ENCODE results near the gene FBXW5.

The FBXW5 gene, protein sequence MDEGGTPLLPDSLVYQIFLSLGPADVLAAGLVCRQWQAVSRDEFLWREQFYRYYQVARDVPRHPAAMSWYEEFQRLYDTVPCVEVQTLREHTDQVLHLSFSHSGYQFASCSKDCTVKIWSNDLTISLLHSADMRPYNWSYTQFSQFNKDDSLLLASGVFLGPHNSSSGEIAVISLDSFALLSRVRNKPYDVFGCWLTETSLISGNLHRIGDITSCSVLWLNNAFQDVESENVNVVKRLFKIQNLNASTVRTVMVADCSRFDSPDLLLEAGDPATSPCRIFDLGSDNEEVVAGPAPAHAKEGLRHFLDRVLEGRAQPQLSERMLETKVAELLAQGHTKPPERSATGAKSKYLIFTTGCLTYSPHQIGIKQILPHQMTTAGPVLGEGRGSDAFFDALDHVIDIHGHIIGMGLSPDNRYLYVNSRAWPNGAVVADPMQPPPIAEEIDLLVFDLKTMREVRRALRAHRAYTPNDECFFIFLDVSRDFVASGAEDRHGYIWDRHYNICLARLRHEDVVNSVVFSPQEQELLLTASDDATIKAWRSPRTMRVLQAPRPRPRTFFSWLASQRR

DNA sequence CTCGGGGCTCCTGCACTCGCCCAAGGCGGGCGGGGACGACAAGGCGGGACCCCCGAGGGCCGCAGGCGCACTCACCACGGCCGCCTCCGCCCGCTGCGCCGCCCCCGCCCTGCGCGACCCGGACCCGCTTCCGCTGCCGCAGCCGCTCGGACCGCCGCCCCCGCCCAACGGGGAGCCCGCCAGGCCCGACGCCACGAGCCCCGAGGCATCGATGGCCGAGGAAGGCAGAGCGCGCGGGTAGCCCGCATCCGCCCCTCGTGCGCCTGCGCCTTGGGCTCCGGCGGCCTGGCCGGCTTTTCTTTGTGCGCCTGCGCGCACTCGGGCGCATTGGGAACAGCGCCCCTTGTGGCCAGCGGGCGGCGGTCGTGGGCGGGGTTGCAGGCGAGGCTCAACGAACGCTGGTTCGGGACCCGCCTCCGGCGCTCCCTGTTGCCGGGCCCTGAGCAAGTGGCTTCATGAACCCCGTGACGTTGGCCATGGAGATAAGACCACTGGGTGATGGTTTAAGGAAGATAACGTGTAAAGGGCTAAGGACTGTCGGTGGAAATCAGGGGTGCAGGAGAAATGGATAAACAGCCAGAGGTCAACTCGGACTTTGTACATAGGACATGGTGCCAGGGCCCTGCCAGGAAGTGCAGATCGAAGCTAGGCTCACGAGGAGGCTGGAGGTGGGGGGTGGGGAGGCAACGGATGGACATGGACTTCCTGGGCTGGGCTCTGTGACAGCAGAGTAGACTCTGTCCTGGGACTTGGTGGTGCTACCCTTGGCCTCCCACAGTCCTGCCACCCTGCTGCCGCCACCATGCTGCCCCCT lies at the start of gene FBXW5, which contains the start of gene C8G:
Gene FBXW5 (minus strand): TSS at position 220 of the 814 bp plus-strand sequence. CDS start 655 bp downstream, outside the sequence.
Gene C8G (plus strand): TSS at position 725 of the 814 bp plus-strand sequence. CDS start 78 bp downstream, at position 803.
- DNase-seq (ENCODE audit: low read depth): peak; percentile 82

DNA sequence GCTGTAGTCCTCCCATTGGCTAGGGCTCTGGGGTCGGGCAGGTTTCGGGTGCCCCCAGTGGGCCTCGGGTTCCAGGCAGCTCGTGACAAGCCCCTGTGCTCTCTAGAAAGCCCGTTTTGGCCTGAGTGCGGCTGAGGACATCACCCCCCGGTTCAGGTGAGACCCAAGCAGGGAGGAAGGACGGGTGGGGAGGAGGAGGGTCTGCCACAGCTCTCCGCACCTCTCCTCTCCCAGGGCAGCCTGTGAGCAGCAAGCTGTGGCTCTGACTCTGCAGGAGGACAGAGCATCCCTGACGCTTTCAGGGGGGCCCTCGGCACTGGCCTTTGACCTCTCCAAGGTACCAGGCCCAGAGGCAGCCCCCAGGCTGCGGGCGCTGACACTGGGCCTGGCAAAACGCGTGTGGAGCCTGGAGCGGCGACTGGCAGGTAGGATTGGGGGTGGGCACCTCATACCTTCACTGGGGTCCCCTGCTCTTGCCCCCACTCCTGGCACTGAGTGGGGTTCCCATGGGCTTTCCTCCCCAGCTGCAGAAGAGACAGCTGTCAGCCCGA lies 48.4 kb upstream of the FBXW5 start:
- no peak for DNase-seq (ENCODE audit: low read depth)

DNA sequence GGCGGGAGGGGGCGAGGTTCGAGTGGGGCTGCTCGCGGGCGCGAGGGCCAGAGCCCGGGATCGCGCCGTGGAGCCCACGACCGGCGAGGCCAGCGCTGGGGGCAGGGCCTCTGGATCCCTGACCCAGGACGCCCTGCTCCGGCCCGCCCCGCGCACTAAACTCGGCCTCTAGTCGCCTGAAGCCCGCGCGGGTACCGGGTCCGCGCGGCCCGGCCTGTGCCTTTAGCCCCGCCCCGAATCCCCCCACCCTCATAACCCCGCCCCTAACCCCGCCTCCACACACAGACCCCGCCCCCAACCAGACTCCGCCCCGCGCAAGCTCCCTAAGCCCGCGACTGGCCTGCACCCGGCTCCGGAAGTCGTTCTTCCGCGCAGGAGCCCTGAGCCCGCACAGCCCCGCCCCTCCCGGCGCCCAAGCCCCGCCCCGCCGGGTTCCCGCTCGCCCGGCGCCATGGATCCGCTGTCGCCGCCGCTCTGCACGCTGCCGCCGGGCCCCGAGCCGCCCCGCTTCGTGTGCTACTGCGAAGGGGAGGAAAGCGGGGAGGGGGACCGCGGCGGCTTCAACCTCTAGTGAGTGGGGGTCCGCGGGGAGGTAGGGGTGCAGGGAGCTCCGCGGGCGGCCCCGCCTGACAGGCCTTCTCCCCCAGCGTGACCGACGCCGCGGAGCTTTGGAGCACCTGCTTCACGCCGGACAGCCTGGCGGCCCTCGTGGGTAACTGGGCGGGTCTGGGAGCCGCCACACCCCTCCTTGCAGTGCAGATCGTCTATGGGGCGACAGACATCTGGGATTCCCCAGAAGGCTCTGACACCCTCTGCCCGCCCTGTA lies 47.7 kb upstream of the FBXW5 start, which contains the start of gene PAXX:
Gene PAXX (plus strand): TSS at position 430 of the 826 bp plus-strand sequence. CDS start 22 bp downstream, at position 452.
- peak; percentile 70 for DNase-seq (ENCODE audit: low read depth)

DNA sequence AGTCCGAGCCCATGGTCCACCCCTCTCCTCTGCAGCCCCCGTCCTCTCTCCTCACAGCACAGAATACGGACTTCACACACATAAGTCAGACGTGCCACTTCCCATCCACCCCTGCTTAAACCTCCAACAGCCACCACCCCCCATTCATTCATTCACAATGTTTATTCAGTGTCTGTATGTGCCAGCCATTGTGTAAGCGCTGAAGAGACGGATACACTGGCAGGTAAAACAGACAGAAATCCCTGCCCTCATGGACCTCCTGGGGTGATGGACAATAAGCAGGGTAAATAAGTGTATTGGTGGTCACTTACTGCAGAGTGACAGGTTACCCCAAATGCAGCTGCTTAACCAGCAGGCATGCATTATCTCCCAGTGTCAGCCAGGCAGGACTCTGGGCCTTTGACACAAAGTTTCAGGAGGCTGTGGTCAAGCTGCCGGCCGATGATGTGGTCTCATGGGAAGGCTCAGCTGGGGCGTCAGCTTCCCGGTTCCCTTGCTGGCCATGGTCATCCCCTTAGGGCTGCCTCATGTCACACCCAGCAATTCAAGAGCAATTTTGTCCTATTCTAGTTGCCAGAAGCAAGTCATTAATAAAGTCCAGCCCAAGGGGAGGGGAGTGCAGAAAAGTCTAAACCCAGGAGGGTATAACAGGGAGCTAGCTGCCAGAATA lies 45.8 kb upstream of the FBXW5 start:
- no peak for DNase-seq (ENCODE audit: low read depth)

DNA sequence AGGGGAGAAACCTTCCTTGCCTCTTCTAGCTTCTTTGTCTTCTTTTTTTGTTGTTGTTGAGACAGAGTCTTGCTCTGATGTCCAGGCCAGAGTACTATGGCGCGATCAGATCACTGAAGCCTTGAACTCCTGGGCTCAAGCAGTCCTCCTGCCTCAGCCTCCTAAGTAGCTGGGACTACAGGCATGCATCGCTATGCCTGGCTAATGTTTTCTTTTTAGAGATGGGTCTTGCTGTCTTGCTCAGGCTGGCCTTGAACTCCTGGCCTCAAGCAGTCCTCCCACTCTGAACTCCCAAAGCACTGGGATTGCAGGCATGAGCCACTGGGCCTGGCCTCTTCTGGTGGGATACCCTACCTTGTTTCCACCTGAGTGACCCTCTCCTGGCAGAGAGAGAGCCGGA lies 44.3 kb upstream of the FBXW5 start:
- no peak for DNase-seq (ENCODE audit: low read depth)

DNA sequence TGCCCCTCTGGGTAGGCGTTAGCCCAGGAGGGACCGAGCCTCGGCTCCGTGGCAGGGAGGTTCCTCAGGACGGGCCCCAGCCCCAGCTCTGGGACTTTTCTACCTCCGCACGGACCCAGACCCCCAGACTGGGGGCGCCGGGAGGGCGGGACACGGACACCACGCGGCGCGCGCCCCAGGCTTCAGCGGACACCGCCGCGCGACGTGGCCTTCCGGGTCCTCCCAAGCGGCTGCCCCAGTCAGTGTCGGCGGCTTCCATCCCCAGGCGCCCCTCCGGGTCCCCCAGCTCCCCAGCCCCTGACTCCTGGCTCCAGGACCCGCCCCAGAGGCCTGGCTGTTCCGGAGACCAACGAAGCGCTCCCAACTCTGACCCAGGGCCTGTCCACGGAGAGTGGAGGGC lies 41.3 kb upstream of the FBXW5 start:
- DNase-seq (ENCODE audit: low read depth): no peak

DNA sequence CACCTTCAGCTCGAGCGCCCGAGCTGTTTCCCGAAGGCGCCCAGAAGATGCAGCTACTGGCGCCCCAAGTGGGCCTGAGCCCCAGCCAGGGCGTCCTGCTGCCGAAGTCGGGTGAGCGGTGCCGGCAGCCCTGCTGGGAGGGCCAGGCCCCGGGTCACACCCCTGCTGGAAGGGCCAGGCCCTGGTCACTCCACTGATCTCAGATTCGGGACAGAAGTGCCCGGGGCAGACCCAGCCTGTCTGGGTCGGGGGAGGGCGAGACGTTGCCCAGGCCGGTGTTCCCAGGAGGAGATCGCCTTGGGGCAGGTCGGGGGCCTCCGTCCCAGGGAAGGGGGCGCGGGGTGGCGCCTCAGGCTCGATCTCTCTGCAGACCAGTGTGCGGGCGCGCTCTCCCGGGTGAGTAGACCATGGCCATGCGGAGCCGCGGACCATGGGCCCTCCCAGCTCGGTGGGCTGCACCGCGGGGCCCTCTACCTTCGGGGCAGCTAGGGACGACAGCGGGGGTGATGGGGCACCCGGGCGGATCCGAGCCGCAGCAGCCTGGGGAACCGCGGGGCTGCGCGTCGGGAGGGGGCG lies 40.6 kb upstream of the FBXW5 start:
- DNase-seq (ENCODE audit: low read depth): no peak

DNA sequence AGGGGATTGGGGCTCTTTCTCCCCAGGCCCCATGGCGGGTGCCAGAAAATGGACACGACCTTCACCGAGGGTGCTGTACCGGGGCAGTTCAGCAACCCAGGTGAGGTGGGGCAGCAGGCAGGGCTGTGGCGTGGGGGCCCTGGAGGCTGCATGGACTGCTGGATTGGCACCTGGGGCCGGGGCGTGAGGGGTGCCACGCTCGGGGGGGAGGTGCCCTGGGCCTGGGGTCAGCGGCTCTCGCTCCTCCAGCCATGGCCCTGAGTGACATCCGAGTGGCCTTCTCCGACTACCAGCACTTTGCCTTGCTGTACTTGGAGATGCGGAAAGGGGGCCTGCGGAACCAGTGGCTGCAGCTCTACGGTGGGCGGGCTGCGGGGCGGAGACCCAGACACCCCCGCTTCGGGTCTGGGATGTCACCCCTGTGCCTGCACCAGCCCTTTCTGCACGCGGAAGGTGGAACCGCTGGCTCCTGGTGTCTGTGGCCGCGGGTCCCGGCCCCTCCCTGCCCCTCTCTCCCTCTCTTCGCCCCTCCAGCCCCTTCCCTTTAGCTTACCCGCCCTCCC lies 40.0 kb upstream of the FBXW5 start:
- DNase-seq (ENCODE audit: low read depth): no peak

DNA sequence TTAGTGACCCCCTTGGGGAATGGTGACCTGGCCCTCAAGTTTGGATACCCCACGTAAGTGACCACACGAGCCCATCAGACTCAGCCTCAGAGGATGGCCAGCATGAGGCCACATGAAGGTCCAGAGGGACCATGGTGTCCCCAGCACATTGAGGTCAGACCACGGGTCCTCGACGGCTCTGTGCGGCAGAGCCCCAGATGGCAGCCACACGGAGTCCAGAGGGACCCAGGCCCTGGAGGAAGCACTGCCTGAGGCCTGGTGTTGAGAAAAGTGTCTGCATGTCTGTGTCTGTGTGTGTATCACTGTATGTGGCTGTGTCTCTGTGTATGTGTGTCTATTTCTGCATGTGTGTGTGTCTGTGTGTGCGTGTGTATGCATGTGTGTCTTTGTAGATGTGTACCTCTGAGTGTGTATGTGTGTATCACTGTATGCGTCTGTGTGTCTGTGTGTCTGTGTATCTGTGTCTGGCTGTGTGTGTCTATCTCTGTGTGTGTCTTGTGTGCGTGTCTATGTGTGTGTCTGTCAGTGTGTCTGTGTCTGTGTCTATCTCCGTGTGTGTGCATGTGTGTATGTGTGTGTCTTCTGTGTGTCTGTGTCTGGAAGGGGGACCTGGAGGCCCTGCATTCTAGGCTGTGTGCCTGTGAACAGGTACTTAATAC lies 39.2 kb upstream of the FBXW5 start:
- no peak for DNase-seq (ENCODE audit: low read depth)

DNA sequence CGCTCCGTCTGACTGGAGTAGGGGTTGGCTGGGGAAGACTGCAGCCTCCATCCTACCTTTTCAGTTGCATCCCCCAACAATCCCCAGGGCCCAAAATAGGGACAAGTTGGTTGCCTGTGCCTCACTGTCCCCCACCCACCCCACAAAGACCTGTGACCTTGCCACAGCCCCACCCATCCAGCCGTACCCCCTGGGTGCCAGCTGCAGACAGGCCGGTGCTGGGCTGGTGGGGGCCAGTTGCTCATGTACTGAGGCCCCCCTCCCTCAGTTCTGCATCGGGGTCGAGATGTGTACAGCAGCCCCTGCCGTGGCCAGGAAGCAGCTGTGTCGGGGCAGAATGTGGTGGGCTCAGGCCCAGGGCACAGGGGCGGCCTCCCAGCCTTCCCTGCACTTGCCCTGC lies 38.6 kb upstream of the FBXW5 start:
- DNase-seq (ENCODE audit: low read depth): no peak

DNA sequence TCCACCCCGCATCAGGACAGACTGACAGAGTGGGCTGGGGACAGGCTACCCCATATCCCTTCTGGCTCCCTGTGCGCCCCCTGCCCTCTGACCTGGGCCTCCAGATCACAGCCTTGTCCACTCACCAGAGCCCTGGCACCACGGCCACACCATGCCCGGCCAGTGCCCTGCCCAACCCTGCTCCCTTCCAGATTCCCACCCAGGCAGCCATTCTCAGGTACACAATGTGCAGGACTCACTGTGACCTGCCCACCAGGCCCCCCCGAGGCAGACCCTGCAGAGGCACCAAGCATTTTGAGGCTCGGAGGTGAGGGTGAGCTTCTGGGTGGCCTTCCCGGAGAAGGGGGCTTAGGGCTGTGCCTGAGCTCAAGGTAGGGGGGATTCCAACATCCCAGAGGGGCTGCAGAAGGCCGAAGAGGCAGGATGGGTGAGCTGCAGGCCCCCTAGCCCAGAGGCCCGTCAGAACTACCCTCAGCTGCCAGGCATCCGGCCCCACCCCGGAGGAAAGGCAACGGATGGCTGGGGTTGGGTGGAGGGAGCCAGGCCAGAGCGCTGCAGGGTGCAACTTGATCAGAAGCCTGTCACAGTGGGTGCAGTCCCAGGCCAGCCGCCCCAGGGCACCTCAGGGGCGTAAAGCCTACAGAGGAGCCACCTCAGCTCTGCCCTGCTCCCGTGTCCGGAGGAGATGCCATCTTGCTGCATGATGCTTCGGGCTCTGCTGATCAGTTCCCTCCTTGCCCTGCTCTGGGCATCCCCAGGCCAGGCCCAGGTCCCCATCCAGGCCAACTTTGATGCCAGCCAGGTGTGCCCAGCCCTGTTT lies 37.9 kb upstream of the FBXW5 start, which contains the start of gene LCNL1:
Gene LCNL1 (plus strand): TSS at position 762 of the 820 bp plus-strand sequence. CDS start 594 bp downstream, outside the sequence.
- no peak for DNase-seq (ENCODE audit: low read depth)

DNA sequence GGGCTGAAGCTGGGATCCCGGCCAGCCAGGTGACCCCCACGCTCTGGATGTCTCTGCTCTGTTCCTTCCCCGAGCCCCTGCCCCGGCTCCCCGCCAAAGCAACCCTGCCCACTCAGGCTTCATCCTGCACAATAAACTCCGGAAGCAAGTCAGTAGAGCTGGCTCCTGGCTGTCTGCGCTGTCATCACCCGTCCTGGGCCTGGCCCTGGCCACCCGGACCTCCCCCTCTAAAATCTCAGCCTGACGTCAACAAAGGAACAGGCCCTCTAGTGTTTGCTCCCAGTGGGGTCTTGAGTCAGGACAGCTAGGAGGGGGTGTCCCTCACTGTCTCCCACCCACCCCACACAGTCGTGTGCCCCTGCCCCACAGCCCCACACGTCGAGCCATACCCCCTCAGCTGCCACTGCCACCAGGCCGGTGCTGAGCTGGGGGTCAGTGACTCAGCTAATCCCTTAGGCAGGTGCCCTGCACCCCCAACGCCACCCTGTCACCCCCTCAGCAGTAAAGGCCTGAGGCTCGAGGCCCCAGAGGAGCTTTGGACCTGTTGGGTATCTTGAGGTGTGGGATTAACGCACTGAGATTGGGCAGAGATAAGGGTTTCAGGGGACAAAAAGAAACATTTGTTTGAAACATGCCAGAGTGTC lies 37.2 kb upstream of the FBXW5 start:
- no peak for DNase-seq (ENCODE audit: low read depth)

DNA sequence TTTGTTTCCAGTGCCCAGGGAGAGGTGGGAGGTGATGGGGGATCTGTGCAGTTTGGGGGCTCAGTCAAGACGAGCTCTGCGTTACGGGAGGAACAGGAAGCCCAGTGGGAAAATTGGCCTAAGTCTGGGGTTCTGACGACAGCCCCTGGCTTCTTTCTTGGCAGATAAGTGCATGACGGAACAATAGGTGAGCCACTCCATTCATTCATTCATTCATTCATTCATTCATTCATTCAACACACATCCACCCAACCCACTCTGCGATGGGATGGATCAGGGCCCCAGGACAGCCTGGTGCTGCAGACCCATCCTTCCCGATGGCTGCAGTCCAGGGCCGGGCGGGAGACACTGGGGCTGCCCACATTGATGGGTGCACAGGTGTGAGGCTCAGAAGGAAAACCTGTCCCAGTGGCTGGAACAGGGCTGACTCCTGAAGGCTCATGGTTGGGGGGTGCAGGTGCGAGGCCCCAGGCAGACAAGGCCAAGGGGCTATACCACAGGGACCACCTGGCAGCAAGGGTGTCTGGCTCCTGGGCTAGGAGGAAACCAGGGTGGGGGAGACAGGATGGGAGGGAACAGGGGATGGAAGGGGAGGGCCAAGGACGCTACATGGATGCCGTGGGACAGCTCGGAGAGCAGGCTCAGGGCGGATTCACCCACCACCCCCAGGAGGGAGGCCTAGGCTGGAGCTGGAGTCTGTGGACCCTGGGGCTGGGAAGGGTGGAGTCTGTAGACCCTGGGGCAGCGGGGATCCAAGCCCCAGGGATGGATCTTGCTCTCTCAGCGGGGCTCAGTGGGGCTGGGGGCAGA lies 36.3 kb upstream of the FBXW5 start:
- no peak for DNase-seq (ENCODE audit: low read depth)

DNA sequence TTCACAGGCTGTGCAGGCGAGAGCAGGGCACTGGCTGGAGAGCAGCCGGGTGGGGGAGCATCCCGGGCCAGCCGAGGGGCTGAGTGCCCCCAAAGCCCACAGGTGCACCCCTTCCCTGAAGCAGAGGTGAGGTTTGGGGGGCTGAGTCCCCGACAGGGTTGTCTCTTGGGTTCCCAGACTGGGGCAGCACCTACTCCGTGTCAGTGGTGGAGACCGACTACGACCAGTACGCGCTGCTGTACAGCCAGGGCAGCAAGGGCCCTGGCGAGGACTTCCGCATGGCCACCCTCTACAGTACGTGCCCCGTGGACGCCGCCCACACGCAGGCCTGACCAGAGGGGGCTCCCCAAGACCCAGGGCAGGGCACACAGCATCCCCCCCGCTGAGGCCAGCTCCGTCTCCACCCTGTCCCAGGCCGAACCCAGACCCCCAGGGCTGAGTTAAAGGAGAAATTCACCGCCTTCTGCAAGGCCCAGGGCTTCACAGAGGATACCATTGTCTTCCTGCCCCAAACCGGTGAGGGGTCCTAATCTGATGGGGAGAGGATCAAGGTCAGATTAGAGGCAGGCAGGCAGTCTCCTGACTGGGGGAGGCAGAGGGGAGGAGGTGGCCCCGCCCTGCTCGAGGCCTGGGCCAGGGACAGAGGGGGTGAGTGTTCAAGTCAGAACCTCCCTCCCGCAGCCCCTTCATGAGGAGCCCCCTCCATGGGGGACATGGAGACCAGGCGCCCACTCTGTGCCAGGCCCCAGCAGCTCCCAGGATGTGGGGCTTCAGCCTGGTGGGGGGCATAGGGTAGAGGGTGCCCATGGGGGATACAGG lies 35.4 kb upstream of the FBXW5 start:
- no peak for DNase-seq (ENCODE audit: low read depth)

DNA sequence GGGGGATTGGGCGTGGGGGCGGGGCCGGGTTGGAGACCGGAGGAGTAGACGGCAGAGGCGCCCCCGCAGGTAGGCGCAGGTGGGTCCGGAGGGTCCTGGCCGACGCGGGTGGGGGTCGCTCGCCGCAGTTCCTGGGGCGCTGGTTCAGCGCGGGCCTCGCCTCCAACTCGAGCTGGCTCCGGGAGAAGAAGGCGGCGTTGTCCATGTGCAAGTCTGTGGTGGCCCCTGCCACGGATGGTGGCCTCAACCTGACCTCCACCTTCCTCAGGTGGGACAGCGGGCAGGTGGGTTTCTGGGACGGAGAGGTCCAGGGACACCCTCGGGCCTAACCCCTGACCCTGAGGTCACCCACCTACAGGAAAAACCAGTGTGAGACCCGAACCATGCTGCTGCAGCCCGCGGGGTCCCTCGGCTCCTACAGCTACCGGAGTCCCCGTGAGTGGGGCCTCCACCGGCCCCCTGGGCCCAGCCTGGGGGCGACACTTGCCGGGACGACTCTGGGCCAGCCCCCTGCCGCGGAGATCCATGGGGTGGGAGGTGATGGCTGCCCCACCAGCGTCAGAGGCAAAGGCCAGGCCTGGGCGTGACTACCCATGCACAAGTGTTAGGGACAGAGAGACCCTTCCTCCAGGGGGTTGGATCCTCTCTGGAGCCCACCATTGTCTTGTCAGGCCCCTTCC lies 34.5 kb upstream of the FBXW5 start:
- DNase-seq (ENCODE audit: low read depth): no peak
